Stomach (tissue), 9 donors: ENCODE results near the gene VWC2L. TPM values are rescaled to one million over a fixed set of nuclear protein-coding genes. Genes with fewer than 3 reads are reported as not detected.

ENCODE experiments used
- DNase-seq, 2 donors: peaks; one replicate each; pipeline versions ENCODE4 v3.0.0 to v3.0.0-alpha.2; 2013 to 2019
- H3K27ac ChIP-seq, 5 donors: fragments of 200-600 bp in 4 of 5; sonication (generic) in 4 of 5; one replicate each; pipeline ENCODE4 v1.5.1; 2013 to 2019; ENCODE audit warnings: mild to moderate bottlenecking in 1 of 5, moderate library complexity in 1 of 5
- H3K27me3 ChIP-seq, 3 donors: fragments of 200-600 bp; sonication (generic); one replicate each; pipeline ENCODE4 v1.5.1; 2017 to 2019; ENCODE audit warnings: mixed run types in 1 of 3
- H3K36me3 ChIP-seq, 4 donors: fragments of 200-600 bp; sonication (generic); 1 replicate in 3 of 4; 2 replicates in 1 of 4; pipeline ENCODE4 v1.5.1; 2016 to 2019
- H3K4me1 ChIP-seq, 4 donors: fragments of 200-600 bp; sonication (generic); one replicate each; pipeline ENCODE4 v1.5.1; 2016 to 2019
- H3K4me3 ChIP-seq, 4 donors: fragments of 200-600 bp; sonication (generic) in 3 of 4; one replicate each; pipeline ENCODE4 v1.5.1; 2016 to 2019; ENCODE audit warnings: mild to moderate bottlenecking in 1 of 4
- H3K9me3 ChIP-seq, 4 donors: fragments of 200-600 bp; sonication (generic); one replicate each; pipeline ENCODE4 v1.5.1; 2016 to 2019
- CTCF ChIP-seq, 7 experiments: fragments of 450-650 bp in 4 of 7; fragments of 200-600 bp in 3 of 7; sonication (generic) in 3 of 7; IDR thresholded peaks; one replicate each; pipeline ENCODE4 v1.5.1; 2016 to 2019; ENCODE audit warnings: antibody characterized with exemption in 7 of 7, control low read depth in 2 of 7, mild to moderate bottlenecking in 1 of 7
- EP300 ChIP-seq: sonication (generic); formaldehyde crosslinking; IDR thresholded peaks from one replicate; pipeline ENCODE4 v1.6.1; 2017; ENCODE audit warnings: antibody characterized with exemption
- POLR2A ChIP-seq, 4 donors: fragments of 450-650 bp; IDR thresholded peaks; one replicate each; pipeline ENCODE4 v1.6.1; 2016; ENCODE audit warnings: antibody characterized with exemption in 4 of 4, control low read depth in 2 of 4, mild to moderate bottlenecking in 1 of 4, moderate library complexity in 1 of 4
- POLR2AphosphoS5 ChIP-seq, 3 donors: sonication (generic); formaldehyde crosslinking; IDR thresholded peaks; one replicate each; pipeline ENCODE4 v1.6.1; 2016; ENCODE audit warnings: antibody characterized with exemption in 3 of 3
- WGBS, 5 donors: extraction: QIAGEN DNeasy Blood & Tissue Kit in 3 of 5; methylation state at CpG; one replicate each; pipeline versions ENCODE4 v1.1.5 to v1.1.7; 2013 to 2018; 5-methylcytosine and 5-hydroxymethylcytosine counted together
- intact Hi-C: fragments of 100-400 bp; cut with DNase I; formaldehyde crosslinking; loops from one replicate; pipeline ENCODE4 v1.15.1; 2023; ENCODE audit warnings: low total_unique reads
- polyA plus RNA-seq, 3 donors: library from polyadenylated mRNA; stranded (reverse); fragments of 200-250 nt; gene quantifications; one replicate each; pipeline ENCODE4 v1.2.3, GENCODE V29; 2013
- total RNA-seq, 5 donors: library from RNA; depleted of rRNA; stranded (reverse); fragments of >200 nt; gene quantifications; one replicate each; pipeline versions ENCODE4 v1.1.0 to v1.2.3, GENCODE V29; 2014 to 2016
- donor health status: healthy with polysubstance abuse.
- donor health status: Bipolar disorder and iron deficiency.
- donor health status: healthy.

The VWC2L gene
- total and polyA plus RNA-seq, 8 donors, result 0.55 TPM; not detected in 7

DNA sequence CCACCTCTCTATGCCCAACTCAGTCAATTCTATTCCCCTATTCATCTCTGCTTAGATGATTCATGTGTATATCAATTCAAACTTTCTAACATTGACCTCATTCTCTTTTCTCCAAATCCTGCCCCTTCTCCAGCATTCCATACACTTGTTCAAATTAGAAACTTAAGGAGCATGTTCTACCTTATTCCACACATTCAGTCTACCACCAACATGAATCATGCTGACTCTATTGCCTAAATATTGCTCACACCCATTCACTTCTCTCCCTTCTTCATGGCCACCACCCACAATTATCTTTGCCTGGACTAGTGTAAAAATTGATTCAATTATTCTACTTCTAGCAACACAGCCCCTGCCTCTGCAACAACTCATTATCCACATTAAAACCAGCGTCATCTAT lies 147.5 kb downstream of the VWC2L start:
- no peak for TF ChIP-seq CTCF (IDR thresholded peaks at IDR 0.05)
- TF ChIP-seq EP300, result no peak
- TF ChIP-seq POLR2A (IDR thresholded peaks at IDR 0.05), result no peak
- TF ChIP-seq POLR2AphosphoS5 (IDR thresholded peaks at IDR 0.05), result no peak
- H3K4me1 ChIP-seq, result no peaks in the 10 kb centered on the region
- 84 to 97% (median 92%) methylated on average over 1 of the region's 1 CpG for WGBS, 5 donors
- DNase-seq, result no peak
- H3K4me3 ChIP-seq, result no peak overlapping the region
- no peaks in the 10 kb centered on the region for H3K27me3 ChIP-seq
- no peak overlapping the region for H3K27ac ChIP-seq
- H3K9me3 ChIP-seq, result no peaks in the 10 kb centered on the region
- no peaks in the 10 kb centered on the region for H3K36me3 ChIP-seq
- intact Hi-C loops, result no loop called here

DNA sequence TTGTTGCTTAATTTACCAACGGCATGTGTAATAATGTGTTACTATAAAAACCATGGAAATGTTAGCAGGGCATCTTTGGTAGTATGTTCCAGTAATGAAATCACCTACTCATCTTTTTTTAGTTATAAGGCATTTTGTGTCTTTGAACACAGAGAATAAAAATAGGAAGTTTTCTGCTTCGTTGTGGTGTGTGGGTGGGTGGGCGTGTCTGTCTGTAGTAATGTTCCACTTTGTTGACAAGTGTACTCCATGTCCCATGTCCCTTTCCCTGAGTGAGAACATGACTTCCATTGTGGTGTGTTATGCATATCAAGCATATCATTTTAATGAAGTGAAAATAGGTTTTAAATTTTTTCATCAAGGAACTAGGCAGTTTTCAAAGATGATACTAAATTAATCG lies 149.3 kb downstream of the VWC2L start:
- intact Hi-C loops, result no loop called here
- Histone ChIP-seq H3K4me3 (no peak overlapping the region), H3K9me3 (no peaks in the 10 kb centered on the region), H3K36me3 (no peaks in the 10 kb centered on the region), H3K27ac (no peak overlapping the region), H3K4me1 (no peaks in the 10 kb centered on the region), H3K27me3 (no peaks in the 10 kb centered on the region)
- TF ChIP-seq POLR2A (IDR thresholded peaks at IDR 0.05) (no peak), POLR2AphosphoS5 (IDR thresholded peaks at IDR 0.05) (no peak), EP300 (no peak), CTCF (IDR thresholded peaks at IDR 0.05) (no peak)
- no peak for DNase-seq
- 76 to 84% (median 78%) methylated on average over 4 of the region's 4 CpGs for WGBS, 5 donors

DNA sequence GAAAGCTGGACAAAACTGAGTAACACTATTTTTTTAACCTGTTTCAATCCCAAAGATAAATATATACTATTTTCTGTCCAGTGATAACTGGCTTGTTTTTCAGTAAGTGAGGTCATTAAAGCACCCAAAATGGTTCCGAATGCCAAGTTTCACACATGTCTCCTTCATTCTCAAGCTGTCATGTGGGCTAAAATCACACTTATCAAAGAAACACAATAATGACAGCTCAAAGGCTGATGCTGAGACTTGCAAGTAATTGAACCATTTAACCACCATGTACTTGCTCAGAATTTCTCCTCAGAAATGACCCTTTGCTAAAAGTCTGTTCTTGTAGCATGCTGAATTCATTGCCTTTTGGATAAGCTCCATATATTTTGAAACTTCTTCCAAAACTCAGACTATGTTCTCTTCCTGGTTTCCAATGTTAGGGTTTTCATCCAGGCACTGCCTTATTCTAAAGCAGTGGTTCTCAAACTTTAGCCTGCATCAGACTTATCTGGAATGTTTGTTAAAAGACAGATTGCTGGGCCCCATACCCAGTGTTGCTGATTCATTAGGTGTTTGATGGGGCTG lies 149.8 kb downstream of the VWC2L start:
- H3K9me3 ChIP-seq, result no peaks in the 10 kb centered on the region
- H3K4me3 ChIP-seq, result no peak overlapping the region
- H3K4me1 ChIP-seq, result no peaks in the 10 kb centered on the region
- intact Hi-C loops, result no loop called here
- H3K27me3 ChIP-seq, result no peaks in the 10 kb centered on the region
- 84 to 96% (median 89%) methylated on average over 1 of the region's 1 CpG for WGBS, 5 donors
- H3K27ac ChIP-seq, result no peak overlapping the region
- TF ChIP-seq CTCF (IDR thresholded peaks at IDR 0.05) (no peak), POLR2AphosphoS5 (IDR thresholded peaks at IDR 0.05) (no peak), POLR2A (IDR thresholded peaks at IDR 0.05) (no peak), EP300 (no peak)
- H3K36me3 ChIP-seq, result no peaks in the 10 kb centered on the region
- DNase-seq, result no peak

- no peaks in the 10 kb centered on the region for H3K36me3 ChIP-seq
- no peak for TF ChIP-seq EP300
- TF ChIP-seq POLR2AphosphoS5 (IDR thresholded peaks at IDR 0.05), result no peak
- TF ChIP-seq POLR2A (IDR thresholded peaks at IDR 0.05), result no peak
- no peak for TF ChIP-seq CTCF (IDR thresholded peaks at IDR 0.05)
- intact Hi-C loops, result no loop called here
- no peak overlapping the region for H3K27ac ChIP-seq
- no peak for DNase-seq
- H3K4me1 ChIP-seq, result no peaks in the 10 kb centered on the region
- no peaks in the 10 kb centered on the region for H3K27me3 ChIP-seq
- no peak overlapping the region for H3K4me3 ChIP-seq
- no peaks in the 10 kb centered on the region for H3K9me3 ChIP-seq
- 67 to 79% (median 77%) methylated on average over 1 of the region's 1 CpG for WGBS, 5 donors
Observed at GRCh38 chr2:214565246-214565645, 154.4 kb downstream of the VWC2L start.
